ENCODE results near the gene BAG3.
A peak's percentile ranks its signal among the peaks of the same experiment; 100 is the strongest.

Gene BAG3

GRCh38 chr10:119687192-119688032 is 36.2 kb downstream of the BAG3 start:
- H3K4me3 ChIP-seq (ENCODE audit: low read depth, low read length), result no peak overlapping the region
- DNase-seq (ENCODE audit: low read depth), result no peak
- TF ChIP-seq CTCF (IDR thresholded peaks at IDR 0.05; ENCODE audit: low read depth, low read length), result no peak
- TF ChIP-seq MAX (IDR thresholded peaks at IDR 0.05; ENCODE audit: low read depth, low read length), result no peak
- no peak for TF ChIP-seq MYC (IDR thresholded peaks at IDR 0.05; ENCODE audit: low read depth, low read length)
- TF ChIP-seq POLR2A (IDR thresholded peaks at IDR 0.05; ENCODE audit: extremely low read depth, insufficient read length), result no peak

- TF ChIP-seq MAX (IDR thresholded peaks at IDR 0.05; ENCODE audit: low read depth, low read length) (no peak), CTCF (IDR thresholded peaks at IDR 0.05; ENCODE audit: low read depth, low read length) (no peak), MYC (IDR thresholded peaks at IDR 0.05; ENCODE audit: low read depth, low read length) (no peak), POLR2A (IDR thresholded peaks at IDR 0.05; ENCODE audit: extremely low read depth, insufficient read length) (no peak)
- DNase-seq (ENCODE audit: low read depth), result peak; percentile 46
- no peak overlapping the region for H3K4me3 ChIP-seq (ENCODE audit: low read depth, low read length)
Measured at GRCh38 chr10:119688033-119688508, 36.9 kb downstream of the BAG3 start.

GRCh38 chr10:119689016-119689580 is 37.9 kb downstream of the BAG3 start:
- no peak overlapping the region for H3K4me3 ChIP-seq (ENCODE audit: low read depth, low read length)
- TF ChIP-seq MYC (IDR thresholded peaks at IDR 0.05; ENCODE audit: low read depth, low read length) (no peak), CTCF (IDR thresholded peaks at IDR 0.05; ENCODE audit: low read depth, low read length) (no peak), MAX (IDR thresholded peaks at IDR 0.05; ENCODE audit: low read depth, low read length) (no peak), POLR2A (IDR thresholded peaks at IDR 0.05; ENCODE audit: extremely low read depth, insufficient read length) (no peak)
- no peak for DNase-seq (ENCODE audit: low read depth)

- no peak overlapping the region for H3K4me3 ChIP-seq (ENCODE audit: low read depth, low read length)
- DNase-seq (ENCODE audit: low read depth), result no peak
- TF ChIP-seq MYC (IDR thresholded peaks at IDR 0.05; ENCODE audit: low read depth, low read length) (no peak), MAX (IDR thresholded peaks at IDR 0.05; ENCODE audit: low read depth, low read length) (no peak)
Measured at GRCh38 chr10:119691726-119692125, 40.5 kb downstream of the BAG3 start.

GRCh38 chr10:119693262-119693957 is 42.2 kb downstream of the BAG3 start:
- peak; percentile 36 for DNase-seq (ENCODE audit: low read depth)
- 0 out of 2 replicates have a peak, but pooled peaks have one; percentile 16 for TF ChIP-seq MAX (IDR thresholded peaks at IDR 0.05; ENCODE audit: low read depth, low read length)
- no peak for TF ChIP-seq CTCF (IDR thresholded peaks at IDR 0.05; ENCODE audit: low read depth, low read length)
- no peak for TF ChIP-seq MYC (IDR thresholded peaks at IDR 0.05; ENCODE audit: low read depth, low read length)
- TF ChIP-seq POLR2A (IDR thresholded peaks at IDR 0.05; ENCODE audit: extremely low read depth, insufficient read length), result no peak
- H3K4me3 ChIP-seq (ENCODE audit: low read depth, low read length), result no peak overlapping the region

All from NB4 (cell line).